Chondrocyte (in vitro differentiated cells): Measurements from ENCODE around the gene C20orf144. TPM values are rescaled to one million over a fixed set of nuclear protein-coding genes. Genes with fewer than 3 reads are reported as not detected.

Source experiments
- DNase-seq: peaks from one replicate; pipeline ENCODE4 v3.0.0; 2021; ENCODE audit warnings: mixed read lengths, low spot score
- H3K27ac Mint-ChIP-seq: one replicate; pipeline ENCODE4 v1.8.0; 2021; ENCODE audit warnings: mild to moderate bottlenecking, moderate library complexity, mixed read lengths; ENCODE audit not compliant: unreplicated experiment
- H3K27me3 Mint-ChIP-seq: 2 replicates; pipeline ENCODE4 v1.8.0; 2021; ENCODE audit warnings: low read depth, mixed read lengths
- H3K36me3 Mint-ChIP-seq: 2 replicates; pipeline ENCODE4 v1.8.0; 2021; ENCODE audit warnings: low read depth, mixed read lengths
- H3K4me1 Mint-ChIP-seq: 2 replicates; pipeline ENCODE4 v1.8.0; 2021; ENCODE audit warnings: low read depth, mild to moderate bottlenecking, mixed read lengths
- H3K4me3 Mint-ChIP-seq: one replicate; pipeline ENCODE4 v1.8.0; 2021; ENCODE audit warnings: mild to moderate bottlenecking, moderate library complexity, mixed read lengths; ENCODE audit not compliant: unreplicated experiment
- H3K9me3 Mint-ChIP-seq: 2 replicates; pipeline ENCODE4 v1.8.0; 2021; ENCODE audit warnings: low read depth, mixed read lengths
- CTCF ChIP-seq: fragments of 200-600 bp; sonication (generic); IDR thresholded peaks from 2 replicates; pipeline ENCODE4 v1.5.0; 2021; ENCODE audit warnings: antibody characterized with exemption, mild to moderate bottlenecking, moderate library complexity
- total RNA-seq: library from RNA; stranded (reverse); gene quantifications from 3 replicates; pipeline ENCODE4 v1.2.1, GENCODE V29; 2021

Gene C20orf144
- total RNA-seq, 1 donor from 2014 or later: 0.10 TPM

DNA sequence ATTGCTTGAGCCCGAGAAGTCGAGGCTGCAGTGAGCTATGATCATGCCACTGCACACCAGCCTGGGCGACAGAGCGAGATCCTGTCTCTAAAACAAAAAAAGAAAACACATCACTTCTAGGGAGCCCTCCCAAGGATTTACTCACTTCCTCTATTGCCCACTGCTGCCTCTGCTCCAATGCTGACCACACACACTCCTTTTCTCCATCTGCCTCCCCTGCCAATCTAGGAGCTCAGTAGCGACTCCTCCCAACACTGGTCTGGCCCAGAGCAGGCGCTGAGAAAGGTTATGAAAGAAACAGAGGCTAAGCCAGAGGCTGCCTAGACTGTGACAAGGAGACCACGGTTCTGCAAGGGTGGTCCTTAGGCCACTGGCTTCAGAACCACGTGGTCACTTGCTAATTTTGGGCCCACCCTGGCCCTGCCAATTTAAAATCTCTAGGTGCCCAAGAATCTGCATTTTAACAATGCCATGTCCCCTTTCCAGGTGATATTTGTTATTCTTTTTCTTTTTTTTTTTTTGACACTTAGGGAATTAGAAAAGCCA lies 25.3 kb downstream of the C20orf144 start:
- no peak overlapping the region for H3K27ac Mint-ChIP-seq

DNA sequence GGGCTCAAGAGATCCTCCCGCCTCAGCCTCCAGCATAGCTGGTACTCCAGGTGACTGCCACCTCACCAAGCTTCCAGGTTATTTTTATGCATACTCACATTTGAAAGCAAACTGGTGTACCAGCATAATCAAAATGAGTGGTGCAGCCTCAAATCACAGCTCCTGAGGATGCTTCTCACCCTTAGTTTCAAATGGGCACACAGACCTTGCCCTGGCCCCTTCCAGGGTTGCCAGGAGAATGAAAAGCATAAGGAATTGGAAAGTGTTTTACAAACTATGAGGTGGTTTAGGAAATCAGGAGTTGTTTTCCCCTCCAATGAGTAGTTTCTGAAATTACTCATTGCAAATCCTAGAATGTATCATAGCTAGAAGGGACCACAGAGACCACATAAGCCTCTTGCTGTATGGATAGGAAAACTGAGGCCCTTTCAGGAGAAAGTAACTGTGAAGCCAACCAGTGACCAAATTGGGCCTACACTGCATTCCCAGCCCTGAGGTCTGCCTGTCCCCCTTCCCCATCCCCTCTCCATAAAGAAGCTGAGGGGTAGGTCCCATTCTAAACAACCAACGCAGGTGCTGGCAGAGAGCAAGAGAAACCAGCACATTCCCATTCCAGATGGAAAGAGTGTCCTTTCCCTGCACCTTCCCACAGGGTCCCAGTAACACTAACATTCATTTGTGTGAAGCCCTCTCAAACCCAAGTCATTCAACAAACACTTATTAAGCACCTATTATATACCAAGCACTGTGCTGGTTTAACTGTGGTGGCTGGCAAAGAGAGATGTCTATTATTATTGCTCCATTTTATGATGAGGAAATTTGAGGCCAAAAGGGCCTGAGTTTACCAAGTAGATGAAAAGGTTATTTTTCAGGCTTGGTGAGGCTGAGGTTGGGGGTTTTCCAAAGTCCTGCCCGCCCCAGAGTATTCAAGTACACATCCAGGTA lies 26.1 kb downstream of the C20orf144 start:
- H3K4me1 Mint-ChIP-seq: peaks cover 18% of the 10 kb centered on the region
- no peak for TF ChIP-seq CTCF
- H3K36me3 Mint-ChIP-seq: no peaks in the 10 kb centered on the region
- no peak overlapping the region for H3K4me3 Mint-ChIP-seq
- H3K27me3 Mint-ChIP-seq: no peaks in the 10 kb centered on the region
- no peak for DNase-seq
- H3K9me3 Mint-ChIP-seq: no peaks in the 10 kb centered on the region
- H3K27ac Mint-ChIP-seq: no peak overlapping the region

More for the DNA sequence above, 25.3 kb downstream of the C20orf144 start:
- no peak for DNase-seq
- no peaks in the 10 kb centered on the region for H3K36me3 Mint-ChIP-seq
- no peak for TF ChIP-seq CTCF
- no peaks in the 10 kb centered on the region for H3K27me3 Mint-ChIP-seq
- H3K4me1 Mint-ChIP-seq: peaks cover 18% of the 10 kb centered on the region
- H3K9me3 Mint-ChIP-seq: no peaks in the 10 kb centered on the region
- no peak overlapping the region for H3K4me3 Mint-ChIP-seq

- Mint-ChIP-seq H3K36me3 (no peaks in the 10 kb centered on the region), H3K27ac (no peak overlapping the region), H3K9me3 (no peaks in the 10 kb centered on the region), H3K4me3 (no peak overlapping the region), H3K27me3 (no peaks in the 10 kb centered on the region), H3K4me1 (peaks cover 18% of the 10 kb centered on the region)
- DNase-seq: no peak
- no peak for TF ChIP-seq CTCF
Measured at GRCh38 chr20:33688938-33689424, 26.9 kb downstream of the C20orf144 start.

GRCh38 chr20:33689493-33689892 lies 27.4 kb downstream of the C20orf144 start:
- no peak for DNase-seq
- Mint-ChIP-seq H3K27me3 (no peaks in the 10 kb centered on the region), H3K27ac (no peak overlapping the region), H3K9me3 (no peaks in the 10 kb centered on the region), H3K4me3 (no peak overlapping the region), H3K36me3 (no peaks in the 10 kb centered on the region), H3K4me1 (peaks cover 18% of the 10 kb centered on the region)
- TF ChIP-seq CTCF: no peak

DNA sequence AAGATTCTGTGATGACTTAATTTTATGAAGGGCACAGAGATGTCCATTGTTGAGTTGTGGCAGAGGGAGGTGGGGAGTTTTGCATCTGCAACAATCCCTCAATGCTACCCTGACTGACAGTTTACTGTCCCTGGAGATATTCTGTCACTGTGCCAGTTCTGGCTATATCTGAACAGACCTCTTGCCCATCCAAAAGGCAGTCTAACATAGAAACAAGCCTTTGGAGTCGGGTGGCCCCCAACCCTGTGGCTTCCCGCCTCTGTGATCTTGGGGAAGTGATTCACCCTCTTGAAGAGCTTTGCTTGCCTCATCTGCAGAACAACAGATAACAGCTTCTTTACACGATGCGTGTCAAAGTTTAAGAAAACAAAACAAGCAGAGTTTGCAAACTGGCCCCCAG lies 27.8 kb downstream of the C20orf144 start:
- no peaks in the 10 kb centered on the region for H3K36me3 Mint-ChIP-seq
- H3K4me3 Mint-ChIP-seq: no peak overlapping the region
- no peaks in the 10 kb centered on the region for H3K9me3 Mint-ChIP-seq
- no peak for TF ChIP-seq CTCF
- no peaks in the 10 kb centered on the region for H3K27me3 Mint-ChIP-seq
- H3K27ac Mint-ChIP-seq: no peak overlapping the region
- DNase-seq: no peak
- H3K4me1 Mint-ChIP-seq: peaks cover 14% of the 10 kb centered on the region
